Measurements from ENCODE around the gene MCF2L2.

DNA sequence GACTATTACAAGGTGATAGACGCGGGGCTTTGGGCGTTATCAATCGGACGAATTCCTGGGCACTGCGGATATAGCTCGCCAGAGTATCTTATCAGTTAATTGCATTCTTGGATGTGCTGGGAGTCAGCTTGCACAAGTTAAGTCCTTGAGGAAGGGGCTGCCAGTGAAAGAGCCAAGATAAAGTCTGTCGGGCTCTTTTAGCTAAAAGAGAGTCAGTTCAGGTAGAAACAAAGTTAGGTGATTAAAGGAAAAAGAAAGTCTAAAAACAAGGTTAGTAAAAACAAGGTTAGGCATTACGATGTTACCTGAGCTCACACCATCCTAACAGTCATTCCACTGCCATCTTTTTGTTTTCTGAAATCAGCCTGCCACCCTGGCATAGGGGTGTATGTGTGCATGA is 6.1 kb upstream of the MCF2L2 start:
- TF ChIP-seq ZNF274 (IDR thresholded peaks at IDR 0.05; ENCODE audit: low read depth, low read length) = no peak
- TF ChIP-seq YY1 (IDR thresholded peaks at IDR 0.05; ENCODE audit: insufficient read depth, insufficient read length) = no peak

All from NT2/D1 (cell line).